DMS53 treated with DMSO at 0.1 percent for 48 hours (cell line): ENCODE results near the gene TMPRSS11A.

Source experiments
- DNase-seq: peaks from one replicate; lab custom pipeline; 2025; ENCODE audit not compliant: unreplicated experiment; lab: John Stamatoyannopoulos, UW

The TMPRSS11A gene

GRCh38 chr4:67963356-67963755 is at the start of gene TMPRSS11A:
Gene TMPRSS11A (minus strand): TSS chr4:67963493. CDS start chr4:67963393, 100 bp downstream.
- no peak for DNase-seq

GRCh38 chr4:68011684-68012083 is 48.4 kb upstream of the TMPRSS11A start:
- no peak for DNase-seq

GRCh38 chr4:68002906-68003305 is 39.6 kb upstream of the TMPRSS11A start:
- no peak for DNase-seq

GRCh38 chr4:67996127-67996526 is 32.8 kb upstream of the TMPRSS11A start:
- no peak for DNase-seq

- no peak for DNase-seq
These were observed 25.7 kb upstream of the TMPRSS11A start for GRCh38 chr4:67988991-67989390.

GRCh38 chr4:67983333-67983732 is 20.0 kb upstream of the TMPRSS11A start:
- no peak for DNase-seq

GRCh38 chr4:67980512-67980911 is 17.2 kb upstream of the TMPRSS11A start:
- no peak for DNase-seq

- no peak for DNase-seq
These were observed 10.3 kb upstream of the TMPRSS11A start for GRCh38 chr4:67973608-67974007.

- DNase-seq, result no peak
These were observed 8.4 kb downstream of the TMPRSS11A start for GRCh38 chr4:67954890-67955289.

GRCh38 chr4:67941074-67941473 is 22.2 kb downstream of the TMPRSS11A start:
- DNase-seq, result no peak

- no peak for DNase-seq
These were observed 22.8 kb downstream of the TMPRSS11A start for GRCh38 chr4:67940506-67940905.

- DNase-seq, result no peak
These were observed 24.1 kb downstream of the TMPRSS11A start for GRCh38 chr4:67939195-67939594.

GRCh38 chr4:67935888-67936287 is 27.4 kb downstream of the TMPRSS11A start:
- no peak for DNase-seq

GRCh38 chr4:67934628-67935027 is 28.7 kb downstream of the TMPRSS11A start:
- DNase-seq, result peak; percentile 21

GRCh38 chr4:67933755-67934154 is 29.5 kb downstream of the TMPRSS11A start:
- no peak for DNase-seq

GRCh38 chr4:67933038-67933437 is 30.3 kb downstream of the TMPRSS11A start:
- no peak for DNase-seq

- DNase-seq, result no peak
These were observed 32.0 kb downstream of the TMPRSS11A start for GRCh38 chr4:67931256-67931655.

- no peak for DNase-seq
These were observed 33.9 kb downstream of the TMPRSS11A start for GRCh38 chr4:67929426-67929825.

GRCh38 chr4:67928546-67928945 is 34.7 kb downstream of the TMPRSS11A start:
- DNase-seq, result peak; percentile 35

GRCh38 chr4:67927251-67927650 is 36.0 kb downstream of the TMPRSS11A start:
- DNase-seq, result no peak

GRCh38 chr4:67926485-67926884 is 36.8 kb downstream of the TMPRSS11A start:
- DNase-seq, result no peak

GRCh38 chr4:67922697-67923096 is 40.6 kb downstream of the TMPRSS11A start:
- no peak for DNase-seq

GRCh38 chr4:67918428-67918827 is 44.9 kb downstream of the TMPRSS11A start:
- peak; percentile 2 for DNase-seq
